ENCODE data around the gene BTN1A1.

DNA sequence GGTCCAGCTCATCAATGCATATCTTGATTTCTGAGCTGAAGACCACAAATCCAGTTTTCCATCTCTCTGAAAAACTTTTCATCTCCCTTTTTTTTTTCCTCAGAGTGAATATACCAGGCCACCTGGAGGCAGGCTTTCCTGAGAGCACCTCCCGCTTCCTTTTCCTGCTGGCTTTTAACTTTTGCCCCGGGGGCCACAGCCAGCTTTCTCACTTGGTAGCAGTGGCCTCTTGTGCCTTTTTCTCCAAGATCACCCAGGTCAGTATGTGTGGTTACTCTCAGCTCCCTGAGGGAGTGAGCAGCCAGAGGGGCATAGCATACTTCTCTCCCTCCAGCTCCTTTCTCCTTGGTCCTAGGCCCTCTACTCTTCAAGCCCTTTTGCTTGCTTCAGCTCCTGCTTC, at the start of gene BTN1A1:
- no peak for TF ChIP-seq CTCF (IDR thresholded peaks at IDR 0.05; ENCODE audit: insufficient read depth, low read length)
- TF ChIP-seq POLR2AphosphoS5 (IDR thresholded peaks at IDR 0.05; ENCODE audit: low read depth) = no peak
- TF ChIP-seq REST (IDR thresholded peaks at IDR 0.05; ENCODE audit: insufficient replicate concordance, low read depth) = no peak

All from HL-60 (cell line).